Stimulated activated CD8-positive, alpha-beta memory T cell treated with anti-CD3 and anti-CD28 coated beads, Interleukin-12 subunit alpha, Interleukin-12 subunit beta, amount 100 ng/mL, for 1 hour (primary cell): ENCODE measurements around the gene RNU4-1.

Experiments used
- DNase-seq: peaks from one replicate; pipeline ENCODE4 v3.0.0-alpha.2; 2020; ENCODE audit warnings: low read depth

RNU4-1 gene

DNA sequence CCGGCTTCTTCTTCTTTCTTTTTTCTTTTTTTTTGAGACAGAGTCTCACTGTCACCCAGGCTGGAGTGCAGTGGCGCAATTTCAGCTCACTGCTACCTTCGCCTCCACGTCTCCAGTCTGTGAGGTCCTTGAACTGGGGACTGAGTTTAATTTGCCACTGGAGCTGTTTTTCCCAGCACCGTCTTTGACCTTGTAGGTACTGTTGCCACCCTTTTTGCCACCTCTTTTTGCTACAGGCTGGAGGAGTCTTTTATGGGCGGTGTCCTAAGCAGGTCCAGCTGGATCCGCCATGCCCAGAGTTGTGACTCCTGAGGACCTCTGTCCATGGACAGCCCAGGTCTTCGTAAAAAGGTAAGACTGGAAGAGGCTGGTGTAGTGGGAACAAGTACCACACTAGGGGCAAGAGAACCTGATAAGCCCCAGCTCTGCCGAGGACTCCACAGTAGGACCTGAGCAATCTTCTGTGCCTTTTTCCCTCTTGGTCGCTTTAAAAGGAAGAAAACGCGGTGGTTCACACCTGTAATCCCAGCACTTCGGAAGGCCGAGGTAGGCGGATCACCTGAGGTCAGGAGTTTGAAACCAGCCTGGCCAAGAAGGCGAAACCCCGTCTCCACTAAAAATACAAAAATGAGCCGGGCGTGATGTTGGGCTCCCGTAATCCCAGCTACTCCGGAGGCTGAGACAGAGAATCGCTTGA is 2.3 kb downstream of the RNU4-1 start:
- peak; percentile 7 for DNase-seq

DNA sequence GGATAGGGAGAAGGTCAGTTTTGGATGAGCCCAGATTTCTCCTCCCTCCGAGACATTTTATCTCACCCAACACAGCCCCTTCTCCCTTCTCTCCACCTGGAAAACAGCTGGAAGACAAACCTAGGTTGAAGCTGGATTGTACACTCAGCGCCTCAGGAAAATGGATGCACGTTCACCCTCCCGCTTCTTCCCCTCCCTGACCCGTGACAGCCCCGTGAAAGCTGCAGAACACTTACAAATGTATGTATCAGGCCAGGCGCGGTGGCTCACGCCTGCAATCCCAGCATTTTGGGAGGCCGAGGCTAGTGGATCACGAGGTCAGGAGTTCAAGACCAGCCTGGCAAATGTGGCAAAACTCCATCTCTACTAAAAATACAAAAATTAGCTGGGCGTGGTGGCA is 5.5 kb downstream of the RNU4-1 start:
- DNase-seq: no peak

DNA sequence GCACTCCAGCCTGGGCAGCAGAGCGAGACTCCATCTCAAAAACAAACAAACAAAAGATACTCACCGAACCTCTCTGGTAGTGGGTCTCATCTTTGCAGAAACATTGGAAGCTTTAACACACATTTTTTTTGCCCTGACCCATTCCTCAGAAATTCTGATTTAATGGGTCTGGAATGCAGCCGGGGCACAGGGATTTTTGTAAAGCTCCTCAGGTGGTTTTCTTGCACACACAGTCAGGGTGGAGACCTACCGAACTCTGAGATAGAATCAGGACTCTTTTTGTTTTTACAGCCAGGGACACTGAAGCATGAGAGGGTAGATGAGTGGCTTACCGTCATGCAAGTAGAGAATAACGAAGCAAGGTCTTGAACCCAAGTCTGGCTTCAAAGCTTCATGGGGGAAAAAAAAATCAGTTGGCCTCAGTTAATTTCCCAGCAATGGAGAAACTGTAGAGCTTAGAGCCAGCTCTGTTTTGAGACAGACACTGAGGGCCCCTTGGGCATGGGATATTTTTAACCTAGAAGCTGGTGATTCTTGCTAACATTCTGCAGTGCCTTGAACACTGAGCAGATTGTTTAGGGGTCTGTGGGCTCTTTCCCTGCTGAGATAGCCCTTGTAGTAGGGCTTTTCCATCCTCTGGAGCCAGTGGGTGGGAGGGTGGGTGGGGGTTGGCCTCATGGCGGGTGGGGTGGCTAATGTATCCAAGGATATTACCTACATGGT is 6.1 kb downstream of the RNU4-1 start:
- DNase-seq: no peak

DNA sequence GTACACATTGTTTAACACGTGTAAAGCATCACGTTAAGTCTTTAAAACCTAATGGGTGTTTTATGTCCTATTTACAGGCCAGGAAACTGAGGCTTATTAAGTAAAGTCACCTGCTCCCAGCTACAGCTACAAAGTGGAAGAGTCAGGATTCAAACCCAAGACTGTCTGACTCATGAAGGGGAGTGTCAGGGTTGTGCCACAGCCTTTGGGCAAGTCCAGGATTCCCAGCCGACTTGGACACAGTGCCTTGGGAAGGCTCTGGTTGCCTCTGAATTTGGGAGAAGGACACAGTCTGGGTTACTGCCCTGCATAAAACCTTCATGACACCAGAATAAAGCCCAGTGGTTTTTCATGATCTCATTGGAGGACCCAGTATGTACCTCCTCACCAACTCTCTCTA is 8.7 kb downstream of the RNU4-1 start:
- DNase-seq: no peak

DNA sequence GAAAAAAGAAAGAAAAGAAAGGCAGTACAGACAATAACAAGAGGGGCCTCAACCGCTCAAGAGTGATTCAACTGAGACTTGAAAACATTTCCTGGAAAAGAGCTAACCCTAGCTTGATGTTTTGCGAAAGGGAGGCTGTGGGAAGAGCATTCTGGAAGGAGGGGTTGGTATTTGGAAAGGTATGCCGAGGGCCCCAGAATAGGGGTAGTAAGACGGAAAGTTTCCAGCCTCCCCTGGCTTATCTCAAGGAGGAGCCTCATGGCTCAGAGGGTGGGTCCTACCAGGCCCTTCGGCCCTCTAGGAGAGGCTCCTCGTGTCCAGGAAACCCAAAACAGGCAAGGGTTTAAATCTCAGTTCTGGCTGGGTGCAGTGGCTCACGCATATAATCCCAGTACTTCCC is 9.7 kb downstream of the RNU4-1 start:
- no peak for DNase-seq

DNA sequence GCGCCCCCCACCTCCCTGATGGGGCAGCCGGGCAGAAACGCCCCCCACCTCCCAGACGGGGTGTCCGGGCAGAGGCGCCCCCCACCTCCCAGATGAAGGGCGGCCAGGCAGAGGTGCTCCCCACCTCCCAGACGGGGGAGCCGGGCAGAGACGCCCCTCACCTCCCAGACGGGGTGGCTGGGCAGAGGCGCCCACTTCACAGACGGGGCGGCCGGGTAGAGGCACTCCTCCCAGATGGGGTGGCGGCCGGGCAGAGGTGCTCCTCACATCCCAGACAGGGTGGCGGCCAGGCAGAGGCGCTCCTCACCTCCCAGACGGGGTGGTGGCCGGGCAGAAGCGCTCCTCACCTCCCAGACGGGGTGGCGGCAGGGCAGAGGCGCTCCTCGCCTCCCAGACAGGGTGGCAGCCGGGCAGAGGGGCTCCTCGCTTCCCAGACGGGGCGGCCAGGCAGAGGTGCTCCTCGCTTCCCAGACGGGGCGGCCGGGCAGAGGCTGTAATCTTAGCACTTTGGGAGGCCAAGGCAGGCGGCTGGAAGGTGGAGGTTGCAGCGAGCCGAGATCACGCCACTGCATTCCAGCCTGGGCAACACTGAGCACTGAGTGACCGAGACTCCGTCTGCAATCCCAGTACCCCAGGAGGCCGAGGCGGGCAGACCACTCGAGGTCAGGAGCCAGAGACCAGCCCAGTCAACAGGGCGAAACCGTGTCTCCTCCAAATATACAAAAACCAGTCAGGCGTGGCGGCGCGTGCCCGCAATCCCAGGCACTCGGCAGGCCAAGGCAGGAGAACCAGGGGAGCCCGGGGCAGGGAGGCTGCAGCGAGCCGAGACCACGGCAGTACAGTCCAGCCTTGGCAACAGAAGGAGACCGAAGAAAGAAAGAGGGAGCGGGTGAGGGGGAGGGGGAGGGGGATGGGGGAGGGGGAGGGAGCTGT is 14.6 kb downstream of the RNU4-1 start:
- no peak for DNase-seq

DNA sequence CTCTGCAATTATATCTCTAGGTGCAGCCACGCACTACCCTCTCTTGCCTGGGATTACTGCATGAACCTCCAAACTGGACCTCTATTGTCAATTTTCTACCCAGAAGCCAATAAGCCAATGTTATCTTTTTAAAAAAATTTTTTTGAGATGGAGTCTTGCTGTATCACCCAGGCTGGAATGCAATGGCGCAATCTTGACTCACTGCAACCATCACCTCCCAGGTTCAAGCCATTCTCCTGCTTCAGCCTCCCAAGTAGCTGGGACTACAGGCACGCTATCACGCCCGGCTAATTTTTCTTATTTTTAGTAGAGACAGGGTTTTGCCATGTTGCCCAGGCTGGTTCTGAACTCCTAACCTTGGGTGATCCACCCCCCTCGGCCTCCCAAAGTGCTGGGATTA is 16.3 kb downstream of the RNU4-1 start:
- DNase-seq: no peak

DNA sequence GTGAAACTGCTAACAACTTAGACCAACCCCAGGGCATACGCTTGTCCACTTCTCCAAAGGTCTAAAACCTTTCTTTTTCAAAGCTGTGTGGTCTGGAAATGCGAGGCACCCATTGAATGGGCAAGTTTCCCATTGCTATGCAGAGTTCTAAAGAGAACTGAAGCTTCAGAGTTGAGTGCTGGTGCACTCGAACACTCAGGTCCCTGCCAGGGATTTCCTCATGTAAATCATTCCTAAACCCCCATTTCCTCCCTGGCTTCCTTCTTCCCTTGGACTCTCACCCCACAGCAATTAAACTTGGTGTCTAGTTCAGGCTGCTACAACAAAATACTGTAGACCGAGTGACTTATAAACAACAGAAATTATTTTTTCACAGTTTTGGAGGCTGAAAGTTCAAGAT is 25.3 kb downstream of the RNU4-1 start:
- no peak for DNase-seq

DNA sequence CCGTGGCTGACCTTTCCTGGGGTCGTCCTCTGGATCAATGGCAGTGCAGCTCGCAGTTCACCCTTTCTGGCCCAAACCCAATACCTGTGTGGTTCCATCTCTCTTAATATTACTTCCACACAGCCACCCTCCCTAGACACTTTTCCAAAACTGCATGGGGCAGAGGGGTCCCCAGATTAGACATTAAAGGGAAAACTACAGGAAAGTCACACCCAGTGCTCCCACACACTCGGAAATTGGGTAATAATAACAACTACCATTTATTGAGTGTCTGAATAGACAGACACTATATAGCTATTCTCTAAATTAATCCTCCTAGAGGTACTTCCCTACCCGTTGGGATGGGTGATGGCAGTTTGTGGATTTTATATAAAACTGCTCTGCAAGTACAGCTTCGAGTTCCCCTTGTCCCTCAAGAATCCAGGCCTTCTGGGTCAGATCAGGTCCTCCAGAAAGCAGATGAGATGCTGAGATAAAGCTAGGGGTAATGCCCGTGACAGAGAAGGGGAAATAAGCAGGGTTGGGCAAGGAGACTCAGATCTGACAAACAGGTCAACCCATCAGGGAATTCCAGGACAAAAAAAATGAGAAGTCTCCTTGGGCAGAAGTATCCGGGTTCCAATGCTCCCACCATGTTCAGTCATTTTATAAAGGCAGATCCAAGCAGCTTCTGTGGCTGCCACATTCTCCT is 26.7 kb downstream of the RNU4-1 start:
- DNase-seq: no peak

DNA sequence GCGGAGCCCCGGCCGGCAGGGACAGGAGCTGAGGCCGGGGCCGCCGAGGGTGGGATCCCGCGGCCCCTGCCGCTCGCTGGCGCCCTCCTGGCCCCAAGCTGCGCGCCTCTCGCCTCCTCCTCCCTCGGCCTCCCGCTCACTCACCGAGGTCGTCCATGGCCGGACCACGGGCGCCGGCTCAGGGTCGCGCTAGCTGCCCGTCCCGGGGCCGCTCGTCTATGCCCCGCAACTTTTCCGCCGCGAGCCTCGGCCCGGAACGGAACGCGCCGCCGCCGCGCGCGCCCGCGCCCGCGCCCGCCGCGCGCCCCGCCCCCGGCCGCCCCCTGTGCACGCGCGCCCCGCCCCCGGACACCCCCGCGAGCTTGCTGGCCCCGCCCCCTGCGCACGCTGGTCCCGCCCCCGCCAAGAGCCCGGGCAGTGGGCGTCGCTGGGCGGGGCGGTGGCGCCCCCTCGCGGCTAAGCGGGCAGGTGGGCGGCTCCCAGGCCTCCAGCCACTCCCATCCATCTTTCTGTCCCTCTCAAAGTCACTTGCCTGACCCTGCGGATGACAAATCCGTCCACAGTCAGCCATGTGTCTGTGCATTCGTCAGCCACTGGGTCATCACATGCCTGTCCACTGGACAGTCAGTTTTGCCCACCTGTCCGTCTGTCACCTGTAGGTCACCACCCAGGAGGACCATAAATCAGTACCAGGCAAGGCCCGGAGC is 27.4 kb downstream of the RNU4-1 start, which contains the start of gene PXN:
PXN (minus strand) TSS at position 258 of the 707 bp plus-strand sequence; CDS start at position 157, 101 bp downstream.
- DNase-seq: peak; percentile 83

DNA sequence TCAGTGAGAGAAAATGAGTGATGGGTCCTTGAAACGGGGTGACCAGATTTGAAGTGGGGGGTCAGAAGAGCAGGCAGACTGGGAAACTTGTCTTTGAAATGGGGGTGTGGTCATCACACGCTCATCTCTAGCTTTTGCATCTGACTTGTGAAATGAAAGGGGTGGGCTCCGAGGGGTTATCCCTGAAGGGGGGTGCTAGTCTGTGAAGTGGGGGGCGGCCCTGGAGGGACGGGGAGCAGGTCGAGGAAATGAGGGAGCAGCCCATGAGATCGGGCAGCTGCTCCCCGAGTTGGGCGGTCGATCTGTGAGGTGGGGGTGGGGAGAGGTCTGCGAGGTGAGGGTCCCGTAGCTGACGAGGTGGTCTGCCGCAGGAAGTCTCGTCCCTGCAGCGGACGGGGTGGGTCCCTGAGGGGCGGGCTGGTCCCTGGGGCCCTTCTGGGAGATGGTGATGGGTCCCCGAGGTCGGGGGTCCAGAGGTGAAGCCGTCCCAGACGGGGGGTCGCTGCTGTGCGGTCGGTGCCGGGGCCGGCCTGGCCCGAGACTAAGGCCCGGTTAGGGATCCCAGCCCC is 28.0 kb downstream of the RNU4-1 start:
- DNase-seq: no peak

DNA sequence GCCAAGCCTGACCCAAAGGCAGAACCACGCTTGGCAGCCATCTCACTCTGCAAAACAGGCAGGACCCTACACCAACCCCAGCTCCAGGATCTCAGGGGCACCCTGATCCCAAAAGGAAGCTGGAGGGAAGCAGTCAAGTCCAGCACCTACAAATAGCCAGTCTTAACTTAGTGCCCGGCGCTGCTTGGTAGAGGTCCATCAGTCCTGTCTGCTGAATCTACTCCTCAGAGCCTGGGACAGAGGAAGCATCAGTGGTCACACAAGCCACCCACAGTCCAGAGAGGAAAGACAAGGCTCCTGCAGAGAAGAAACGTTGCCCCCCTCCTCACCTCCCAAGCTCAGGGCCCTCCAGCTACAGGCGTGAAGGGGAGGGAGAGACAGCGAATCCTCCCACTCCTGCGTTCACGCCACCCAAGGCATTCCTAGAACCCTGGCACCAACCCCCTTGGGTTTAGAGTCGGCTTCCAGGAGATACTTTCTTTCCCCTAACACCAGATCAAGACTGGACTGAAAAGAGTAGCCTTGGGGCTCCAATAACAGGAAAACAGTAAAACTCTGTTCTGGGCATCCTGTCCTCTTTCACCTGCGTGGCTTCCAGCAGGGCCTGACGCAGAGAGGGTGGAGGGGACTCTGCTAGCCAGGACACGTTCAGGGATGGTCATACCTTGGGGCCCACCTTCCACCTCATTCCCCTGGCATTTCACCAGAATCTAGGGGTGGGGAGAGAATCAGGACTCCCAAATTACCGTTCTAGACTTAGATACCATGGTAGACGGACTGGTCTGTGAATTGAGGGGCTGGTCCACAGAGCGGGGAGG is 28.7 kb downstream of the RNU4-1 start:
- DNase-seq: no peak

DNA sequence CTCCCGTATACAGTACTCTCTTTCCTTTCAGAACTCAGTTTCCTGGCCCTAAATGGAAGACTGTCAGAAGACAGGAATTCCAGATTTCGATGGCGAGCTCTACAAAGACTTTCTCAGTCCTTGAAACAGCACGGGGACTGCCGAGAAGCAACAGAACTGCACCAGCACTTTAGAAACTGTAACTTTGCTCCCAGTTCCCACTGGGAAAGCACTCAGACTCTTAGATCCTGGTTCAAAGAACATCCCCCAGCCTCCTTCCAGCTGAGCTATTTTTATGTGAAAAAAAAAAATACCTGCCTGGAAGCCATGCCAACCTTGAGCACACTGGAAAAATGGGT is 29.3 kb downstream of the RNU4-1 start:
- no peak for DNase-seq

DNA sequence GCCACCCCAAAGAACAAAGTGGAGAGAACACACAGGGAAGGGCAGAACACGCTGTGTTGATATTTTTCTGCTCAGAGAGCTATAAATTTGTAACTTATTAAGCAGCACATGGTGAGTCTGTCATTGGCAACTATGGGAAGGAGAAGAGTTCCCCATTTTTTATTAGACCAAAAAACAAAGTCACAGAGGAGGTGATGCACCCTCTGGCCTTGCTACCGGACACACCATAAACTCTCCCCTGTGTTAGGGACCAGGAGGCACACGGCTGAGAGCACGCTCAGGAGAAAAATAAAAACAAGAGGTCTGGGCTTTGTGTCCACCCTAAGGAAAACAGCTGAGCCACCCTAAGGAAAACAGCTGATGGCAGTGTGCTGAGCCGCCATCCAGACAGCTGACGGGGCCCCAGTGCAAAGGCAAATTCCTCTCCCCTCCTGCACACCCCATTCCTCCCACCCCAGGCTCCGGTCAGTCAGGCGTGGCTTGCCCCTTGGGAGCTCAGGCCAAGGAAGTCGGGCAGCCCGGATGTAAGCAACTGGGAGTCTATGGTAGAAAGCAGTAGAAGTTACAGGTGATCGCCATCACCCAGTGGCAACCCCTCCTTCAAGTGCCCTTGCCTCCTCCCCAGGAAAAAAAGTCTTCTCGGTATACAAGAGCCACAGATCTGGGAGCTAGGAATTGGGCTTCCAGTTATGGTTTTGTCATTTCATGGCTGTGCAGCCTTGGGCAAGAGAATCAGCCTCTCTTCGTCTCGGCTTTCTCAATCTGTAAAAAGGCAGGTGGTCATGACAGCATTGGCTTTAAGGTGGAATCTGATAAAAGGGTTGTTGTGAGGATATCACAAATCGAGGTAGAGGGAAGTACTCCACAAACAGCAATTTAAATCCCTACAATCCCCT is 29.9 kb downstream of the RNU4-1 start:
- no peak for DNase-seq

DNA sequence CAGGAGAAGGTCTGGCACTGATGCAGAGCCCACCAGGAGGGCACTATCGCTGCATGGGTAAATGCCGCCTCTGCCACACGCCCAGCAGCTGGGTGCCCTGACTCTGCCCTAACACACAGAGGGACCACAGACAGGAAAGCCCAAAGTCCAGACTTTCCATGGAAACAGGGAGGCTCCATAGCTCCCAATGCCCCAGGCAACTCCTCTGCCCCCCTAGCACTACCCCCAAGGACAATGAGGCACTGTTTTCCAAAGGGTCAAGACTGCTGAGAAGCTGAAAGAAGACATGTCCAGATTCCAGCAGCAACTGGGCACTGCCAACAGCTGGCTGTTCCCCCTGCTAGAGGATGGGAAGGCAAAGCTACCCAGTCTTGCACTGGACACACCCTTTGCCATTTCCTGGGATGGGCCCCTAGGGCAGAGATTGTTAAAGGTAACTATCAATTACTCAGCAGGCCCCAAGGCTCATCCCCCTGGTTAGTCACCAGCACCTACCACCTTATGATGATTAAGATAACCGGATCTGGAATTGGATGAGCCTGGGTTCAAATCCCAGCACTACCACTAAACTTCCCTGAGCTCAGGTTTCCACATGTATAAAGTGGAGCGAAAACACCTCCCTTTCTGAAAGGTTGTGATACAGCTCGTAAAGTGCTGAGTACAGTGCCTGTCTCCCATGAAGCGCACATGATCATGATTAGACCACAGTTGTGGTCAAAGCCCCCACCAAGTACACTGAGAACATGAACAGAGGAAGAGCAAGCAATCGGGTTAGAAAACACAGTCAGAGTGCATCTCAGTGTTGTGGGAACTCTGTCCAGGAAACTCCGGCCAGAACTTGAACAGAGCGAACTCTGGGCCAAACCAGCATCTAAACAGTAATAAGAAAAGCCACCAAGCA is 30.8 kb downstream of the RNU4-1 start:
- DNase-seq: no peak

DNA sequence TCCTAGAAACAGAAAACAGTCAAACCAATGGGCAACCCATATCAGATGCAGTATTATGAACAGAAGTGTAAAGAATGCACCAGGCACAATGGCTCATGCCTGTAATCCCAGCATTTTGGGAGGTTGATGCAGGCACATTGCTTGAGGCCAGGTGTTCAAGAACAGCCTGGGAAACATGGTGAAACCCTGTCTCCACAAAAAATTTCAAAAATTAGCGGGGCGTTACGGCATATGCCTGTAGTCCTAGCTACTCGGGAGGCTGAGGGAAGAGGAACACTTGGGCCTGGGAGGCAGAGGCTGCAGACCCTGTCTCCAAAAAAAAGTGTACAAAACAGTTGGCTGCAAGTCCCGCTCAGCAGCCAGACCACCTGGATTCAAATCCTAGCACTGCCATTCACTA is 32.4 kb downstream of the RNU4-1 start:
- DNase-seq: no peak

DNA sequence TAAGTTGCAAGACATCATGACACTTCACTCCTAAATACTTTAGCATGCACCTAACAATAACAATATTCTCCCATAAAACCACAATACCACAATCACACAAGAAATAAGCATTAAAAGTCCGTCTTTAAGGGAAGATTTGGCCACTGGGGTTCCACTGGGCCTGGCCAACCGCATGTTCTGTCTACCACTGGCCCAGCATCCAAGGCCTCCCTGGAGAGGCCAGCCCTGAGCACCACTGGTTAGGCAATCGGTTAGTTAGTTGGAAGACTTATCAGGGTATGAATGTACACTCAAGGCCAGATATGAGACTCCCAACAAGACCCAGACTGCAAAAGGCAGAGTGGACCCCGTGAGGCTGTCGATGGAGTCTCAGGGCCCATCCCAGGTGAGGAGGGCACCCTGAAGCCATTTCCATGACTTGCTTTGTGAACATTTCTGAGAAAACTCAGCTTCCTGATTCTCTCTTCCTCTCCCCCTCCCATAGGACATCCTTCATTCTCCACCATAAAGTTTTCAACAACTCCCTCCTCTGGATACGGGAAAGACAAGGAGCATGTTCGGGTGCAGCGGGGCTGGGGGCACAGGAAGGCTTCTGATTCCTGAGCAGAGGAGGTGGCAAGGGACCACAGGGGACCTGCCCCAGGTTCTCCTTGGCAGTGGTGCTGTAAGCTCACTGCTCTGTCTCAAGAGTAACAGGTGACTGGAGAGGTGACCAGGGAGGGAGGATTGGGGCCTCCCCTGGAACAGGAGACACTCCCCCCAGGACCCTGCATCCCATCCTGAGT is 33.4 kb downstream of the RNU4-1 start:
- no peak for DNase-seq
